Activated CD4-positive, alpha-beta T cell treated with anti-CD3 and anti-CD28 coated beads, Interleukin-2, amount 50 U/mL, for 1 hour (primary cell): ENCODE measurements around the gene ATP8B3.
A peak's percentile ranks its signal among the peaks of the same experiment; 100 is the strongest.

Source experiments
- DNase-seq: peaks from one replicate; pipeline ENCODE4 v3.0.0-alpha.2; 2020

The ATP8B3 gene

GRCh38 chr19:1836458-1837221 lies 24.6 kb upstream of the ATP8B3 start:
- no peak for DNase-seq

GRCh38 chr19:1833540-1833939 lies 21.5 kb upstream of the ATP8B3 start:
- no peak for DNase-seq

DNA sequence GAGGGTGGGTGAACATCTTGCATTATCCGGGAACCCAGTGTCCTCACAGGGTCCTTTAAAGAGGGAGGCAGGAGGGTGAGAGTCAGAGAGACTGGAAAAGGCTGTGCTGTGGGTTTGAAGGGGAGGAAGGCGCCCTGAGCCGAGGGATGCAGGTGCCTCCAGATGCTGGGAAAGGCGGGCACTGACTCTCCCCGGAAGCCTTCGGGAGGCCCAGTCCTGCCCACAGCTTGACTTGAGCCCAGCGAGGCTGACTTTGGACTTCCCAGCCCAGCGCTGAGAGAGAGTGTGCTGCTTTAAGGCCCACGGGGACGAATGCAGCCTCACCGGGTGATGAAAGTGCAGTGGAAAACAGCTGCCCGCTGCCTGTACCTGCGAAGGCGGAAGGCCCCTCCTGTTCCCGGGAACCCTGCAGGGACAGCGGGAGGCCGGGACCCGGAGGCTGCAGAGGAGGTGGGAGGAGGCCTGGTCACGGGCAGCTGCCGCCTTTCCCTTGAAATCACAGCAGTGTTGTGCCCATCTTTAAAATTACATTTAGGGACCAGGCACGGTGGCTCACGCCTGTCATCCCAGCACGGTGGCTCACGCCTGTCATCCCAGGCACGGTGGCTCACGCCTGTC lies 20.1 kb upstream of the ATP8B3 start:
- no peak for DNase-seq

DNA sequence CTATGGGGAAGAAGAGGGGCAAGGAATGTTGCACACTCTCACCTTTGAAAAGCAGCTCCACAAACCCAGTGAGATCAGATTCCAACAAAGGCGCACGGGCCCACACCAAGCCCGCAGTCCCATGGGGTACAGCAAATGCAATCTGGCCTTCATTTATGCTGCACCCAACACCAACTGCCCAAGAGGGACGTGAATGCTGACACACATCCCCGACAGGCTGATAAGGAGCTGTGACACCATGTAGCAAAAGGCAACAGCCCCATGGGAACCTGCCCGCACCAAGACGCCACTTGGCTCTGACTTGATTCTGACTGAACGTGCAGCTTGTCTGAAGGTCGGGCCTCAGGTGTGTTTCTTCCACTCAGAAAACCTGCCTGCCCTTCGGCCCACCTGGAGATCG lies 18.9 kb upstream of the ATP8B3 start:
- DNase-seq, result no peak

- DNase-seq, result no peak
Measured at GRCh38 chr19:1830568-1830967, 18.5 kb upstream of the ATP8B3 start.

DNA sequence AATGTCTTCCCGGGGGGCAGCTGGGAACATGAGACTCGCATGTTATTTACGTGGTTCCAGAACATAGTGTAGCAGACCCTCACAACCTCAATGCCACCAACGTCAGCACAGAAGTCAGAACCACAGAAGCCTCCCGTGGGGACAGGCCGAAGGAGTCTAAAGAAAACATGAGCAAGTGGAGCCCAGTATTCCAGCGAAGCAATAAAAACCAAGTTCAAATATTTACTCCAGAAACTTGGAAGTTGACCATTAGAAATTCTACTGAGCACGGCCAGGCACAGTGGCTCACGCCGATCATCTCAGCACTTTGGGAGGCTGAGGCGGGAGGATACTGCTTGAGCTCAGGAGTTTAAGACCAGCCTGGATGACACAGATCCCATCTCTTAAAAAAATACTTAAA lies 17.9 kb upstream of the ATP8B3 start:
- no peak for DNase-seq

DNA sequence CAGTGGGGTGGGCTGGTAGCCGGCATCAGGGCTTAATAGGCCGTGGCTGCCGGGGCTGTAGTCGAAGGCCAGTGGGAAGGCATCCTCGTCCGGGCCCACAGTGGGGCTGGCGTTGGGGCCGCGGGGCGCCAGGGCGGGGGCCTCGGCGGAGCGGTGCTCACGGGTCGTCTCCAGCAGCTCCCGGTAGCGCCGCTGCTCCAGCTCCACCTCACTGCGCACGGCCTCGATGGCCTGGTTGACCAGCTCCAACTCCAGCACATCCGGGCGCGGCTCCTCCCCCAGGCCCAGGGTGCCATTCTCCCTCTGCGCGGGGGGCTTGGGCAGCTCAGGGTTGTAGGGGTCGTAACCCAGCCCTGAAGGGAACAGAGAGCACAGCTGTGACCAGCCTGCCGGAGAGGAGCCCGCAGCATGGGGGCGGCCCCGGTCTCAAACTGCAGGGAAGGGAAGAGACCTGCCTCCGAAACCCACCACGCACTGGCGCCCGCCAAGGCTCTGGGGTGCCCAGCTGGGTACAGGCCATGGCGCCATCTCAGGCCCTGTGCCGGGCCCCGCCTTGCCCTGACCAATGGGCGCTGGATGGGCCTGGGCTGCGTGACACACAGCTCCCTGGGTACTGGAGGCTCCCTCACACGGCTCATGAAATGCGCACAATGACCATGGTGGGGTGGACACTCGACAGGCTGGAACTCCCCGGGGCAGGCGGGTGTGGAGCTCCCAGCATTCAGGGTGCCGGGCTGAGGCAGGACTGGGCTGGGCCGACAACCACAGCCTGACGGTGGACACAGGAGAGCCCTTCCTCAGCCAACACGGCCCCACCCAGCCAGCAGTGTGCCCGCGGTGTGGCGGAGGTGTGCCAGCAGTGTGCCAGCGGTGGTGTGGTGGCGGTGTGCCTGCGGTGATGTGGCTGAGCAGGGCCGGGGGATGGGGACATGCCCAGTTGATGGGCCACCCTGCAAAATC lies 16.5 kb upstream of the ATP8B3 start:
- no peak for DNase-seq

- DNase-seq, result no peak
Measured at GRCh38 chr19:1827566-1828278, 15.6 kb upstream of the ATP8B3 start.

GRCh38 chr19:1826557-1827521 lies 14.8 kb upstream of the ATP8B3 start:
- no peak for DNase-seq

DNA sequence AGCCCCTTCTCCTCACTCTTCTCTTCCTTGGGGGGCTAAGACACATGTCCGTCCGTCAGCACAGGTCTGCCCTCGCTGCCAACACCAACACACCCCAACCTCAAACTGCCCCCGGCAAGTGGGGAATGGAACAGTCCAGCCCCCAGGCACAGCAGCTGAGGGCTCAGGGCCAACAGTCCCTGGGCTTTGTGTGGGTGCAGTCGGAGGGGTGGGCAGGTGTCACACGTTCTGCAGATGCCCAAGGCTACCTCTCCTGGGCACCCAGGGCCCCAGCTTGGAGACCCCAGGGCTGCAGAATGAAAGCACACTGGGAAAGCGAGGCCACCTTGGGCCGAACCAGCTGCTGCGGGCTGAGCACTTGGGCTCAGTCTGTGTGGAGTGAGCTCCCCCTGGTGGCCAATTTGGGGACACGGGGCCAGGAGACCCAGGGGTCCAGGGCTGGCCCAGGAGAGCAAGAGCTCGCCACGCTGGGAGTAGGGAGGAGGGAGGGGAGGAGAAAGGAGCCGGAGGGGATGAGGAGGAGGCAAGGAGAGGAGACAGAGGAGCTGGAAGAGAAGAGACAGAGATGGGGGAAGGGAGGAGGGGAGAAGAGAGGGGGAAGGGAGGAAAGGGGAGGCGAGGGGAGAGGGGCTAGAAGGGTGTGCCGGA lies 14.0 kb upstream of the ATP8B3 start:
- peak; percentile 77 for DNase-seq

DNA sequence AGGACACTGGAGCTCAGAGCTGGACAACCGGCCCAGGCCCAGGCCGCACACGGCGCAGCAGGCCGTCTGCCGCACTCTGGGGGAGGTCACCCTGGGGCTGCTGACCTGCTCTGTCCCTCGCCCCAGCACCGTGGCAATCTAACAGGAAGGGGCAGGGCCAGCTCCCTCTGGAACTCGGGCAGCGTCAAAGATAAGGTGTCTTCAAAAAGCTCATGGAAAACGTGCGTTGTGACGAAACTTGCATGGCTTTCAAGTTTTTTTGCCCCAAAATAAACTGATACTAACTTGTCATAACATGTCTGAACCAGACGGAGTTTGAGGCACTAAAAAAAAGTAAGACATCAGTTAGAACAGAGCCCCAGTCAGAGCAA lies 12.2 kb upstream of the ATP8B3 start:
- DNase-seq, result no peak

DNA sequence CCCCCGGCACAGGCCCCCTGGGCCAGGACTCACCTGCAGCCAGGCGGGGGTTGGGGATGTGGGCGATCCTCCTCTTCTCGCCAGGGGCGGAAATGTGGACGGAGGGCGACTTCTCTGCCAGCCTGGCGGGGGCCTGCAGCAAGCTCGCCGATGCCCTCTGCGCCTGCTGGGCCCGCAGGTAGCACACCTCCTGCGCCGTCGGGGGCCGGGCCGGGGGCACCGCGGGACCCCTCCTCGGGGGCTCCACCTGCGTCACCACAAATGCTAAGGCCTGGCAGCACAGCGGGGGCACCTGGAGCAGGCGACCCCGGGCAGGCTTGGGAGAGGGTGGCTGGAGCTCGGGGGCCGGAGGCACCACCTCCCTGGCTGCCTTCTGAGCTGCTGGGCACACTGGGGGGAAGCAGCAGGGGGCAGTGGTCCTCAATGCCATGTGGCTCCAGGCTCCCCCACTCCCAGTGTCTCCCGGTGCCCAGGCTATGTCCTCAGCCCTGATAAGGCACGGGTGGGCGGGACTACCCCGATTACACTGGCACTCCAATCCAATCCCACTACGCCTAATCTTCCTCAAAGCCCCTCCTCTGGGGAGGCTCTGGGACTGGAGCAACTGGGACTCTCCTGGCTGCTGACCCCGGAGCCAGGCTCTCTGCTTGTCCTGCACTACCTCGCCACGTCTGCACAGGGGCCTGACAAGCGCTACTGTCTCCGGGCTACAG lies 11.6 kb upstream of the ATP8B3 start:
- DNase-seq, result no peak

DNA sequence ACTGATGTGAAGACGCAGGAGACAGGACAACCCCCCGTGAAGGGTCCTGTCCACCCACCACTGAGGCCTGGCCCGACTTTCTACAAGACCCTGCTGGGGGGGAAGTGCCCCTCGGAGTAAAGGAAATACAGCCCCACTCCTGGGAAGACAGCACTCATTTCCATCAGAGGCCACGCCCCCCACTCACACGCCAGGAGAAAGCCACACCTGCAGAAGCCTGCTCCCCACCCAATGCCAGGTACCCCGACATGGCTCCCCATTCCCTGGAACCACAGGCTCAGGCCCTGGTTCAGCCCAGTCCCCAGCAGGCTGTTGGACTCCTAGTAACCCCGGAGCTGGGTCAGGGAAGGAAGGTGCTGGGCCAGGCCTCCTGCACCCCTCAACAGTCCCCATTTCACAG lies 10.9 kb upstream of the ATP8B3 start:
- DNase-seq, result no peak

DNA sequence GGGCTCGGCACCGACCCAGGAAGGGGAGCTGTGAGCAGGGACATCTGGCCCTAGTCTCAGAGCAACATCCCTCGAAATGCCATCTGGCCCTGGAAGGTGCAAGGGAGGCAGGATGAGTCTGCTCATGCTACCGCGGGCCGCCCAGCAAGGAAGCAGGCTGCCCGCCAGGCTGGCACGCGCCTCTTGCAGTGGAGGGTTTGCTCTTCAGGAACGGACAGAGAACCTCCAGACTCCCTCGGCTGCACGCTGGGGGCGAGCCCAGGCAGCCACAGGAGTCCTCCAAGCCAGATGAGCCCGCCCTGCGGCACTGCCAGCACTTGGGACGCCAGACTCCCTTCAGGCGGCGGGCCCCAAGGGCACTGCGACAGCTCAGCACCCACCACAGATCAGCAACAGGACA lies 10.1 kb upstream of the ATP8B3 start:
- no peak for DNase-seq

DNA sequence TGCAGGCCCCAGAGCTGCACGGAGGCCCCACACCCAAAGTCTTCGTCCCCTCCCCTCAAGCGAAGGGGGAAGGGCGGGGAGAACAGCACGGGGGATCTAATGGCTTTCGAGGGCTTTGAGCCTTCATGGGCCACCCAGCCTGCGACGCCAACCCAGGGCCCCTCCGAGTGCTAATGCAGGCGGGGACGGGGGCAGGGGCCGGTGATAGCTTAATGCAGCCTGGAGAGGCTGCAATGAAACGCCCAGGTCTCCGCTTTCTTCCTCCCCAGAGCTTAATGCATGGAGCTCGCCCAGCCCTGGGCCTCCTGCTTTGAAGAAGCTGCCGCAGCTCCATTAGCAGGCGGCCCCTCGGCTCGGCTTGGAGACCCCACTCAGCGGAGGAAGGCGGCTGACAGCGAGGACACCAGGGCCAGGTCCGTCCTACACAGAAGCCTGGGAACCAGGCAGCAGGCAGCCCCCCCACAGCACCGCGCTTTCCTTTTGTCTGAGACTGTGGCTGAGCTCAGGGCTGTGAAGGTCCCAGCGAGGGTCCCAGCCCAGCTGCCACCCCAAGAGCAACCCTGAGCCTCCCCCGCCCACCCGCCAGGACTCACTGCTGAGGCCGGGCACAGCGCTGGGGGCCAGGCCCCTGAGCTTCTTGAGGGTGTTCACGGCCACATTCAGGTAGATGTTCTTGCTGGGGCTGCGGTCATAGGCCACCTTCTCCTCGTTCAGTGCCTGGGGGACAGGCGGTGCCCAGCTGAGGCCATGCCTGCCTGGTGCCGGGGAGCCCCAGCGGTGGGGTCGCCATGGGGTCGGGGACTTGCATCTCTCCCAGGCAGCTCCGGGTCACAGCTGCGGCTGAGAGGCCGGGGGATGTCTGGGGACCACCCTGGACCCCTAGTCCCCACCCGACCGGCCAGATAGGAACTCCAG lies 7.5 kb upstream of the ATP8B3 start:
- DNase-seq, result no peak

DNA sequence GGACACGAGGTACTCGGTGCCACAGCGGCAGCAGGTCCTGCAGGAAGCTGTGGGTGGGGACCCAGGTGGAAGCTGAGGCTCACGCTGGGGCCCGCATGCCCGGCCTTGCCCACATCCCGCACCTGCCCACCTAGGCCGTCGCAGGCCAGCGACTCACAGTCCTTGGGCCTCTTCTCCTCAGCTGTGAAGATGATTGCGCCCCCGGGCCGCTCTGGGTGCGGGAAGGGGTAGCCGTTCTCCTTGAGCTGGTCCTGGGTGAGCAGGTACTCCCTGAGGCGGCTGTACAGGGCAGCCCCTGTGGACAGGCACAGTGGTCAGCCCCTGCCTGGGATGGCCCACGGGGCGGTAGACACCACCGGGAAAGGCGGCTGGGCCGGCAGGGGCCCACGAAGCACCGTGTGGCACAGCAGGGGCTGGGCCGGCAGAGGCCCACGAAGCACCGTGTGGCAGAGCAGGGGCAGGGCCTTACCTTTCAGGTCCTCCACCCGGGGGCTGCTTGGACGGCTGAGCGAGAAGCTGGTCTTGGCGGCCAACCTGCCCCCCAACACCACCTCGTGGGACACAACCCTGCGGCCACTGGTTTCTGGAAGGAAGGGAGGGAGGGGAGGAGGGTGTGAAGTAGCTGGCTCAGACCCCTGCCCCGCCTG lies 6.6 kb upstream of the ATP8B3 start:
- DNase-seq, result no peak

DNA sequence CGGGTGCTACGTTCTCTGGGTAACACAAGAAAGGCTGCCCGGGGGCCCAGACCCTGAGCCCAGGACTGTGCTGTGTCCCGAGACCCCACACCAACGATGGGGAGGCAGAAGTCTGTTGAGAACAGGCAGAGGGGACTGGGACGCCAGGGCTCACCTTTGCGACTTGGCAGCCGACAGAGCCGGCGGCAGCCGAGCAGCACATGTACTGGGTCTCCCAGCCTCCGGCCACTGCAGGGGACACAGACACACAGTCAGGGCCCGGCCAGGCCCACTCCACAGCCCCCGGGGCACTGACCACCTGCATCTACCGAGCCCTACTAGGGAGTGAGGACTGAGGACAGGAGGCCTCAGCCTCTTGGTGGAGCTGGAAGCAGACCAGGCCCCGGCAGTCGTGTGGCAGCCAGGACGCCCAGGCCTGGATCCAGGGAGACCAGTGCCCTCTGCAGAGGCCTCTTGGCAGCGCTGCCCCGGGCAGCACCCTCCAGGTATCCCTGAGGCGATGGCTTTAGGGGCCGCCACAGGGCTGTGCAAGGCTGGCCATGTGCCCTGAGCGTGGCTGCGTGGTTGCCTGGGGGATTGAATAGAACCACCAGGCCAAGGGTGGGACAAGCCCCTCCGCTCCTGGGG lies 5.6 kb upstream of the ATP8B3 start:
- no peak for DNase-seq

DNA sequence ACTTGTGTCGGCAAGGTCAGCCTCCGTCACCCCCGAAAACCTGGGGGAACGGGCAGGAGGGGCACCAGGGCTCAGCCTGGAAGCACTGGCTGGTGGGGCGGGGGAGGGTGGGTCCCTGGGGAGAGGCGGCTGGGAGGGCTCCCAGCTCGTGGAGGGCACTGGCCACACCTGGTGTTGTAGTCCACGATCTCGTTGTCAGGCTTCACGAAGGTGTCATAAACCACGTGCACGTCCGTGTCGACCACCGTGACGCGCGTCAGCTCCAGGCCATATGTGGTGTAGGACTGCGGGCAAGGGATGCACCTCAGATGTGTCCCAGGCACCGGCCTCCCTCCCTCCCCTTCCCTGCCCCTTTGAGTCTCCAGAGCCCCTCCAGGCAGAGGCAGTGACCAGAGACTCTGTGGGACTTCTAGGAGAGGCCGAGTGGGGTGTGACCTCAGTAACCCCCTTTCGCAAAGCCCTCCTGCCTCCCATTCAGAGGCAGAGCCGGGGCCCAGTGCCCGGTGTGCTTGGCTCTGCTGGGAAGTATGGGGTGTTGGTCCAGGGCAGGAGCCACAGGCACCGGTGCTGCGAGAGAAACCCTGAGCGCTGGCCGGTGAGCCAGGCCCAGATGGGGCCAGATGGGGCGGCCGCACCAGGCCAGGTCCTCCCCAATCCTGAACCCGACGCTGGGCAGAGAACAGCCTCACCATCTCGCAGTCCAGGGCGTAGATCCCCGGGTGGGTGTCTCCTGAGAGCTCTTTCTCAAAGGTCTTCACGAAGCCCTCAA lies 4.6 kb upstream of the ATP8B3 start:
- no peak for DNase-seq
